GM19395 (cell line): Measurements from ENCODE around the gene TMEM150B.
"Not testable (repeated sequence)": the region's sequence is repeated elsewhere in the genome, so short reads cannot be mapped to it uniquely, and the experiment has no call there.

Source experiments
- ATAC-seq: cut with Tn5 transposase; IDR thresholded peaks from one replicate; pipeline ENCODE4 v1.9.1; 2021; ENCODE audit warnings: mild to moderate bottlenecking, moderate library complexity; ENCODE audit not compliant: unreplicated experiment

Gene TMEM150B

GRCh38 chr19:55339889-55340783 is 15.0 kb upstream of the TMEM150B start:
- no peak for ATAC-seq

GRCh38 chr19:55339105-55339888 is 14.2 kb upstream of the TMEM150B start, which contains the start of gene KMT5C:
KMT5C (plus strand) TSS chr19:55339876; CDS start chr19:55341937, 2,061 bp downstream.
- ATAC-seq: peak; percentile 88

- ATAC-seq: no peak
Observed at GRCh38 chr19:55336101-55336500, 11.0 kb upstream of the TMEM150B start.

- no peak for ATAC-seq
Observed at GRCh38 chr19:55333870-55334269, 8.7 kb upstream of the TMEM150B start.

- ATAC-seq: not testable (repeated sequence)
Observed at GRCh38 chr19:55329791-55330190, 4.7 kb upstream of the TMEM150B start.

- ATAC-seq: not testable (repeated sequence)
Observed at GRCh38 chr19:55328774-55329318, 3.7 kb upstream of the TMEM150B start.

GRCh38 chr19:55324662-55325061 is 479 bp downstream of the TMEM150B start:
- ATAC-seq: no peak

- no peak for ATAC-seq
Observed at GRCh38 chr19:55322204-55322885, 2.8 kb downstream of the TMEM150B start.

GRCh38 chr19:55321466-55322137 is 3.5 kb downstream of the TMEM150B start:
- ATAC-seq: no peak

GRCh38 chr19:55320844-55321419 is 4.2 kb downstream of the TMEM150B start:
- ATAC-seq: no peak

GRCh38 chr19:55319785-55320184 is 5.4 kb downstream of the TMEM150B start:
- ATAC-seq: no peak

GRCh38 chr19:55316646-55317045 is 8.5 kb downstream of the TMEM150B start:
- ATAC-seq: no peak

GRCh38 chr19:55315956-55316525 is 9.1 kb downstream of the TMEM150B start:
- ATAC-seq: no peak

GRCh38 chr19:55314396-55314795 is 10.7 kb downstream of the TMEM150B start:
- ATAC-seq: no peak

- no peak for ATAC-seq
Observed at GRCh38 chr19:55312621-55313512, 12.3 kb downstream of the TMEM150B start.

- no peak for ATAC-seq
Observed at GRCh38 chr19:55311797-55312196, 13.3 kb downstream of the TMEM150B start.

GRCh38 chr19:55311397-55311796 is 13.7 kb downstream of the TMEM150B start:
- no peak for ATAC-seq

GRCh38 chr19:55310498-55310897 is 14.6 kb downstream of the TMEM150B start:
- no peak for ATAC-seq

- no peak for ATAC-seq
Observed at GRCh38 chr19:55309448-55309847, 15.7 kb downstream of the TMEM150B start.
